ENCODE measurements around the gene EDEM2. TPM values are rescaled to one million over a fixed set of nuclear protein-coding genes. Genes with fewer than 3 reads are reported as not detected.

Gene EDEM2
- total RNA-seq, 1 experiment from 2014 or later: 23.6 TPM

DNA sequence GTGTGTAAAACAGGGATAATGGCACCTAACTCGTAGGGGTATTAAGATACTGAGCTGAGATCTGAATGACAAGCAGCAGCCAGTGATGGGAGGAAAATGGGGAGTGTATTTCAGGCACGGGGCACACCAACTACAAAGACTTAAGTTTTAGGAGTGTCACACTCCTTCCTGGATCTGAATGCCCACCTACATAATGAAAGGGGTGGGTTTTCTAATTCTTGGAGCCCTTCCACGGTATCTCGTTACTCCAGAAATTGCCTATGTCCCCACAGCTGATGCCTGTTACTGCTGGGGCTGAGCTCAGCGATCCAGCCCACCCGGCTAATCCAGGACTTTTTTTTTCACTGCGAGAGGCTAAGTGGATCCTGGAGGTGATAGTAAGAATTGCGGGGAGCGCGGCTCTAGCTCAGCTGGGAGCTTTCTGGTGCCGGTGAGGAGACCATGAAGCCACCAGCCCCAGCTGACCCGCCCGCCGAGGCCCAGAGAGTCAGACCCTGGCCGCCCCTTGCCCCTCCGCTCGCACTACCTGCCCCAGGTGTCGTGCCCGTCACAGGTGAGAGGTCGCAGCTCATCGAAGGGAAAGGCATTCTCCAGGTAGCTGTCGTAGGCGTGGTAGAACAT, 727 bp downstream of the EDEM2 start:
- TF ChIP-seq, protein P1, sequence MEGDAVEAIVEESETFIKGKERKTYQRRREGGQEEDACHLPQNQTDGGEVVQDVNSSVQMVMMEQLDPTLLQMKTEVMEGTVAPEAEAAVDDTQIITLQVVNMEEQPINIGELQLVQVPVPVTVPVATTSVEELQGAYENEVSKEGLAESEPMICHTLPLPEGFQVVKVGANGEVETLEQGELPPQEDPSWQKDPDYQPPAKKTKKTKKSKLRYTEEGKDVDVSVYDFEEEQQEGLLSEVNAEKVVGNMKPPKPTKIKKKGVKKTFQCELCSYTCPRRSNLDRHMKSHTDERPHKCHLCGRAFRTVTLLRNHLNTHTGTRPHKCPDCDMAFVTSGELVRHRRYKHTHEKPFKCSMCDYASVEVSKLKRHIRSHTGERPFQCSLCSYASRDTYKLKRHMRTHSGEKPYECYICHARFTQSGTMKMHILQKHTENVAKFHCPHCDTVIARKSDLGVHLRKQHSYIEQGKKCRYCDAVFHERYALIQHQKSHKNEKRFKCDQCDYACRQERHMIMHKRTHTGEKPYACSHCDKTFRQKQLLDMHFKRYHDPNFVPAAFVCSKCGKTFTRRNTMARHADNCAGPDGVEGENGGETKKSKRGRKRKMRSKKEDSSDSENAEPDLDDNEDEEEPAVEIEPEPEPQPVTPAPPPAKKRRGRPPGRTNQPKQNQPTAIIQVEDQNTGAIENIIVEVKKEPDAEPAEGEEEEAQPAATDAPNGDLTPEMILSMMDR (IDR thresholded peaks at IDR 0.05; ENCODE audit: unreplicated experiment): no peak
- peak overlapping the region; percentile 95 for H3K27ac Mint-ChIP-seq (ENCODE audit: low read depth, unreplicated experiment)
- peak overlapping the region; percentile 94 for H3K4me3 Mint-ChIP-seq (ENCODE audit: unreplicated experiment)
- H3K36me3 Mint-ChIP-seq (ENCODE audit: insufficient read depth, unreplicated experiment): peaks cover 33% of the 10 kb centered on the region
- CTCF ChIA-PET: interaction anchor here (0.6 to 8.5 kb wide), 24 partner anchors 16 to 1710 kb away, joined by 3 to 182 read pairs (median 4); partner anchors contain the start of gene GGT7
- DNase-seq (ENCODE audit: unreplicated experiment): peak; percentile 16
- POLR2A ChIA-PET: interaction anchor here (0.6 to 5.4 kb wide), 41 partner anchors 8 to 467 kb away, joined by 3 to 66 read pairs (median 5); partner anchors contain the start of genes ACSS2, CEP250, EIF6 and MMP24OS
- H3K27me3 Mint-ChIP-seq (ENCODE audit: insufficient read depth, unreplicated experiment): no peaks in the 10 kb centered on the region
- intact Hi-C loops (cut with micrococcal nuclease): no loop called here
- TSS peak; percentile 36 for BruUV-seq (replicated peaks)
- peaks cover 11% of the 10 kb centered on the region for H3K4me1 Mint-ChIP-seq (ENCODE audit: insufficient read depth, unreplicated experiment)
- no peaks in the 10 kb centered on the region for H3K9me3 Mint-ChIP-seq (ENCODE audit: unreplicated experiment)

DNA sequence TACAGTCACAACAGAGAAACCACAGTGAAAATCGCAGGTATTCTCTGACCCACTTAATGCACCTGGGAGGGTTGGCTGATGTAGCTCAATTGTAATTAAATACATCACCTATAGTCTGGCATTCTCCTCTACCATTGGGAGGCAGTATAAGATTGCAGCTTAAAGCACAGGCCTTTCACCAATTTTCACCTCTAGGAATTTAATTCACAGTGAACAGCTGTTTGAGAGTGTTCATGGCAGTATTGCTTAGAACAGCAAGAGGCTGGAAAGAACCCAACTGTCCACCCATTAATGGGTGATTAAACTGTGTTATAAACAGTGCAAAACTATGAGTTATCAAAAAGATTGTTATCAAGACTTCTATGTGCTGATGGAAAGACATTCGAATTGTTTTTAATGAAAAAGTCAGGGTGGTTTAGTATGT, 2.0 kb downstream of the EDEM2 start:
- peak; percentile 78 for DNase-seq (ENCODE audit: unreplicated experiment)
- intact Hi-C loops (cut with micrococcal nuclease): loop anchor here (1.0 to 2.0 kb wide), 4 partner anchors 63 to 294 kb away; partner anchors contain the start of gene GDF5
- TF ChIP-seq, protein P1 (IDR thresholded peaks at IDR 0.05; ENCODE audit: unreplicated experiment): peak; percentile 78
- H3K4me1 Mint-ChIP-seq (ENCODE audit: insufficient read depth, unreplicated experiment): peaks cover 11% of the 10 kb centered on the region
- H3K9me3 Mint-ChIP-seq (ENCODE audit: unreplicated experiment): no peaks in the 10 kb centered on the region
- ChIA-PET POLR2A (interaction anchor here (0.6 to 5.4 kb wide), 8 partner anchors 27 to 173 kb away, joined by 3 to 66 read pairs (median 4); no protein-coding TSS in a partner anchor), CTCF (interaction anchor here (0.5 to 8.5 kb wide), 47 partner anchors 9 to 1339 kb away, joined by 3 to 182 read pairs (median 4); partner anchors contain the start of gene MMP24OS)
- no TSS peak for BruUV-seq (replicated peaks)
- no peaks in the 10 kb centered on the region for H3K27me3 Mint-ChIP-seq (ENCODE audit: insufficient read depth, unreplicated experiment)
- no peak overlapping the region for H3K27ac Mint-ChIP-seq (ENCODE audit: low read depth, unreplicated experiment)
- peak overlapping the region; percentile 36 for H3K4me3 Mint-ChIP-seq (ENCODE audit: unreplicated experiment)
- H3K36me3 Mint-ChIP-seq (ENCODE audit: insufficient read depth, unreplicated experiment): peaks cover 46% of the 10 kb centered on the region

DNA sequence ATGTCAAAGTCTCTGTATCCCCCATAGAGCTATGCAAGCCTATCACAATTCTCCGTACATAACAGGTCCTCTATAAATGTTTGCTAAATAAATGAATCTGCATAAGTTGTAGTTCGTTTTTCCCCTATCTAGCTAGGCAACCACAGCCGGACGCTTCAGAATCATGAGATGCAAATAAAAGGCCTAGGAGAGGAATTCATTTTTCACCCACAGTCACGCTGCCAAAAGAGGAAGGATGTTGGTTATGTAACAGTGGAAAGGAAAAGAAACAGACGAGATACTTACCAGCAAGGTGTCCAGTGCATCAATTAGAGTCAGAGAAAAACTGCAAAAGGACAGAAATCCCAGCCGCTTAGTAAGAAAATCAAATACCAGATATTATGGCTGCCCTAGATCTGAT, 2.4 kb downstream of the EDEM2 start:
- ChIA-PET POLR2A (interaction anchor here (0.6 to 5.4 kb wide), 9 partner anchors 28 to 174 kb away, joined by 3 to 66 read pairs (median 4); partner anchors contain the start of gene TRPC4AP), CTCF (interaction anchor here (0.5 to 8.5 kb wide), 45 partner anchors 9 to 1340 kb away, joined by 3 to 182 read pairs (median 4); no protein-coding TSS in a partner anchor)
- peaks cover 11% of the 10 kb centered on the region for H3K4me1 Mint-ChIP-seq (ENCODE audit: insufficient read depth, unreplicated experiment)
- TF ChIP-seq, protein P1 (IDR thresholded peaks at IDR 0.05; ENCODE audit: unreplicated experiment): no peak
- H3K4me3 Mint-ChIP-seq (ENCODE audit: unreplicated experiment): no peak overlapping the region
- no peaks in the 10 kb centered on the region for H3K27me3 Mint-ChIP-seq (ENCODE audit: insufficient read depth, unreplicated experiment)
- no peak overlapping the region for H3K27ac Mint-ChIP-seq (ENCODE audit: low read depth, unreplicated experiment)
- DNase-seq (ENCODE audit: unreplicated experiment): no peak
- intact Hi-C loops (cut with micrococcal nuclease): loop anchor here (1.0 to 2.0 kb wide), 4 partner anchors 64 to 294 kb away; partner anchors contain the start of gene GDF5
- BruUV-seq (replicated peaks): no TSS peak
- H3K9me3 Mint-ChIP-seq (ENCODE audit: unreplicated experiment): no peaks in the 10 kb centered on the region
- peaks cover 50% of the 10 kb centered on the region for H3K36me3 Mint-ChIP-seq (ENCODE audit: insufficient read depth, unreplicated experiment)

DNA sequence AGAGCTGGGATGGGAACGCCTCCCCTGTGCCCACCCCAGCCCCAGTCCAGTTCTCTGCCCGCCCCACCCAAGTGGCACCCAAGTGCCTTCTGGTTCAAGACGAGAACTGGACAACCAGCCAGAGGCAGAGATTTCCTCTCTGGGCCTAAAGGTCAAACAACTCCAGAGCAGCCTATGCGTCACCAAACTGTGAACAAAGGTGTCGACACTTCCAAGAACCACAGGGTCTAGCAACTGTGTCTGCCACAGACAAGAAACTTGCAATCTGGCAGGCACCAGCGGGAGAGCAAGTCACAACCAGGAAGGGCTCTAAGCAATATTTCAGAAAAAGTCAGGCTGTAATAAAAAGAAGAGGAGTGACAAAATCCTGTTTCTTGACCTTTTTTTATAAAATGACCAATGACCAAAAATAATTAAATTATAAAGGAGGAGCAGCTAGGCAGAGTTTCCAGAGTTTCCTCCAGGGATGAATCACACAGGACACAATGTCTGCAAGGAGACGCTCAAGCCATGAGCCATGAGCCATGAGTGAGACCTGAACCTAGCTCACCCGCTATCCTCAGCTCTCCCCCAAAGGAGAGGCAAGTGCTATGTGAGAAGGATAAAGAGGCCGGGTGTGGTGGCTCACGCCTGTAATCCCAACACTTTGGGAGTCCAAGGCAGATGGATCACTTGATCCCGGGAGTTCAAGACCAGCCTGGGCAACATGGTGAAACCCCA, 11.1 kb downstream of the EDEM2 start:
- Mint-ChIP-seq H3K27ac (ENCODE audit: low read depth, unreplicated experiment) (no peak overlapping the region), H3K27me3 (ENCODE audit: insufficient read depth, unreplicated experiment) (no peaks in the 10 kb centered on the region), H3K4me1 (ENCODE audit: insufficient read depth, unreplicated experiment) (no peaks in the 10 kb centered on the region), H3K4me3 (ENCODE audit: unreplicated experiment) (no peak overlapping the region), H3K36me3 (ENCODE audit: insufficient read depth, unreplicated experiment) (peaks cover 83% of the 10 kb centered on the region), H3K9me3 (ENCODE audit: unreplicated experiment) (no peaks in the 10 kb centered on the region)
- POLR2A ChIA-PET: interaction anchor here (0.8 to 0.9 kb wide), 2 partner anchors 12 to 77 kb away, joined by 3 to 4 read pairs; no protein-coding TSS in a partner anchor
- peak; percentile 82 for DNase-seq (ENCODE audit: unreplicated experiment)
- CTCF ChIA-PET: interaction anchor here (0.6 to 1.9 kb wide), 6 partner anchors 8 to 428 kb away, joined by 3 to 9 read pairs (median 4); no protein-coding TSS in a partner anchor
- BruUV-seq (replicated peaks): no TSS peak
- intact Hi-C loops (cut with micrococcal nuclease): no loop called here
- TF ChIP-seq, protein P1 (IDR thresholded peaks at IDR 0.05; ENCODE audit: unreplicated experiment): no peak

Measured in MCF 10A (cell line).